Glutamatergic neuron (in vitro differentiated cells): ENCODE measurements around the gene UQCRC1. TPM values are rescaled to one million over a fixed set of nuclear protein-coding genes. Genes with fewer than 3 reads are reported as not detected.

ENCODE experiments used
- DNase-seq: peaks from one replicate; pipeline ENCODE4 v3.0.0; 2022
- H3K27ac Mint-ChIP-seq: one replicate; pipeline ENCODE4 v1.8.0; 2020; ENCODE audit warnings: mild to moderate bottlenecking, mixed read lengths, inconsistent platforms; ENCODE audit not compliant: unreplicated experiment
- H3K27me3 Mint-ChIP-seq: one replicate; pipeline ENCODE4 v1.8.0; 2020; ENCODE audit warnings: mild to moderate bottlenecking, moderate library complexity, mixed read lengths, inconsistent platforms; ENCODE audit not compliant: unreplicated experiment
- H3K36me3 Mint-ChIP-seq: one replicate; pipeline ENCODE4 v1.8.0; 2020; ENCODE audit warnings: mild to moderate bottlenecking, mixed read lengths, inconsistent platforms; ENCODE audit not compliant: unreplicated experiment
- H3K4me1 Mint-ChIP-seq: one replicate; pipeline ENCODE4 v1.8.0; 2020; ENCODE audit warnings: mild to moderate bottlenecking, low read depth, mixed read lengths, inconsistent platforms; ENCODE audit not compliant: unreplicated experiment
- H3K4me3 Mint-ChIP-seq: one replicate; pipeline ENCODE4 v1.8.0; 2020; ENCODE audit warnings: mild to moderate bottlenecking, mixed read lengths, inconsistent platforms; ENCODE audit not compliant: unreplicated experiment
- H3K9me3 Mint-ChIP-seq: one replicate; pipeline ENCODE4 v1.8.0; 2020; ENCODE audit warnings: mild to moderate bottlenecking, moderate library complexity, mixed read lengths, inconsistent platforms; ENCODE audit not compliant: unreplicated experiment
- total RNA-seq: library from RNA; stranded (reverse); fragmentation: NEBNext Ultra II Directional; extraction: Animal tissue kit (Norgen Biotek cat#: 25700); gene quantifications from one replicate; pipeline ENCODE4 v1.2.1, GENCODE V29; 2021; ENCODE audit not compliant: unreplicated experiment
- TF ChIP-seq, protein P1 (sequence below): fragments of 200-600 bp; sonication (generic); IDR thresholded peaks from one replicate; pipeline ENCODE4 v1.5.0; 2021; ENCODE audit not compliant: partially characterized antibody, unreplicated experiment

Gene UQCRC1
- total RNA-seq, 1 donor from 2014 or later: 242 TPM

- TF ChIP-seq, protein P1, sequence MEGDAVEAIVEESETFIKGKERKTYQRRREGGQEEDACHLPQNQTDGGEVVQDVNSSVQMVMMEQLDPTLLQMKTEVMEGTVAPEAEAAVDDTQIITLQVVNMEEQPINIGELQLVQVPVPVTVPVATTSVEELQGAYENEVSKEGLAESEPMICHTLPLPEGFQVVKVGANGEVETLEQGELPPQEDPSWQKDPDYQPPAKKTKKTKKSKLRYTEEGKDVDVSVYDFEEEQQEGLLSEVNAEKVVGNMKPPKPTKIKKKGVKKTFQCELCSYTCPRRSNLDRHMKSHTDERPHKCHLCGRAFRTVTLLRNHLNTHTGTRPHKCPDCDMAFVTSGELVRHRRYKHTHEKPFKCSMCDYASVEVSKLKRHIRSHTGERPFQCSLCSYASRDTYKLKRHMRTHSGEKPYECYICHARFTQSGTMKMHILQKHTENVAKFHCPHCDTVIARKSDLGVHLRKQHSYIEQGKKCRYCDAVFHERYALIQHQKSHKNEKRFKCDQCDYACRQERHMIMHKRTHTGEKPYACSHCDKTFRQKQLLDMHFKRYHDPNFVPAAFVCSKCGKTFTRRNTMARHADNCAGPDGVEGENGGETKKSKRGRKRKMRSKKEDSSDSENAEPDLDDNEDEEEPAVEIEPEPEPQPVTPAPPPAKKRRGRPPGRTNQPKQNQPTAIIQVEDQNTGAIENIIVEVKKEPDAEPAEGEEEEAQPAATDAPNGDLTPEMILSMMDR: no peak
- no peak overlapping the region for H3K27ac Mint-ChIP-seq
- H3K27me3 Mint-ChIP-seq: no peaks in the 10 kb centered on the region
Measured at GRCh38 chr3:48576647-48577046, 32.8 kb downstream of the UQCRC1 start.

DNA sequence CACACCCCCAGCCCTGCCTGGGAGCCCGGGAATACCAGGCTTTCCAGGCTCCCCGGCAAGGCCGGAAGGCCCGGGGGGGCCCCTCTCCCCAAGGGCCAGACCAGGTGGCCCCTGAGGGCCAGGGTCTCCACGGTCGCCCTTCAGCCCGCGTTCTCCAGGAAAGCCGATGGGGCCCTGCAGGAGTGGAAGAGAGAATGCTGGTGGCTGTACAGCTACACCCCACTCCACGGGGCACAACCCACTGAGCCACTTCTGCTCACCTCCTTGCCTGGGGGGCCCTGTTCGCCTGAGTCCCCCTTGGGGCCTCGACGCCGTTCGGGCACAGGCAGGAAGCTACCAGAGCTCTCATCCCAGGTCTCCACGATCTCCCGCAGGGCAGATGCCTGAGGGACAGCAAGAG, 34.1 kb downstream of the UQCRC1 start:
- H3K4me3 Mint-ChIP-seq: no peak overlapping the region
- H3K27me3 Mint-ChIP-seq: no peaks in the 10 kb centered on the region
- no peaks in the 10 kb centered on the region for H3K36me3 Mint-ChIP-seq
- H3K4me1 Mint-ChIP-seq: no peaks in the 10 kb centered on the region
- no peak for DNase-seq
- TF ChIP-seq, protein P1: no peak
- no peak overlapping the region for H3K27ac Mint-ChIP-seq
- H3K9me3 Mint-ChIP-seq: peaks cover 2% of the 10 kb centered on the region

More at GRCh38 chr3:48576647-48577046, 32.8 kb downstream of the UQCRC1 start:
- Mint-ChIP-seq H3K9me3 (no peaks in the 10 kb centered on the region), H3K36me3 (peaks cover 2% of the 10 kb centered on the region), H3K4me1 (no peaks in the 10 kb centered on the region), H3K4me3 (no peak overlapping the region)
- no peak for DNase-seq

GRCh38 chr3:48573973-48574585, 35.4 kb downstream of the UQCRC1 start:
- H3K27ac Mint-ChIP-seq: no peak overlapping the region
- TF ChIP-seq, protein P1: no peak
- H3K4me1 Mint-ChIP-seq: no peaks in the 10 kb centered on the region
- H3K4me3 Mint-ChIP-seq: no peak overlapping the region
- peaks cover 2% of the 10 kb centered on the region for H3K27me3 Mint-ChIP-seq
- no peaks in the 10 kb centered on the region for H3K36me3 Mint-ChIP-seq
- H3K9me3 Mint-ChIP-seq: peaks cover 2% of the 10 kb centered on the region
- no peak for DNase-seq

DNA sequence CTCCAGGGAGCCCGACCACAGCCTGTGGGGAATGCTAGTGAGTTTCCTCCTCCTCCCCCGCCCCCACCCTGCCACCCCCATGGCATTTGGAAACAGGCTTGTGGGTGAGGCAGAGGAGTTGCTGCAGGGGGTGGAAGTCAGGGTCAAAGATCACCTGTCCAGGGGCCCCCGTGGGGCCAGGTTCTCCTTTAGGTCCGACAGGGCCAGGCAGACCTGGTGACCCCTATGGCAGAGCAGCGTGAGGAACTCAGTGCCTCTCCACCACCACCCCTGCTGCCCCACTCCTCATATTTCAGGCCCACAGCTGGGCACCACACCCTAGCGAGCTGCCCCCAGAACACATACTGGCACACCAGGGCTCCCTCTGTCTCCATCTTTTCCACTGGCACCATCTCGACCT, 36.9 kb downstream of the UQCRC1 start:
- no peak for DNase-seq
- Mint-ChIP-seq H3K9me3 (peaks cover 4% of the 10 kb centered on the region), H3K4me3 (no peak overlapping the region), H3K36me3 (no peaks in the 10 kb centered on the region), H3K4me1 (no peaks in the 10 kb centered on the region), H3K27ac (no peak overlapping the region), H3K27me3 (peaks cover 5% of the 10 kb centered on the region)
- TF ChIP-seq, protein P1: no peak

DNA sequence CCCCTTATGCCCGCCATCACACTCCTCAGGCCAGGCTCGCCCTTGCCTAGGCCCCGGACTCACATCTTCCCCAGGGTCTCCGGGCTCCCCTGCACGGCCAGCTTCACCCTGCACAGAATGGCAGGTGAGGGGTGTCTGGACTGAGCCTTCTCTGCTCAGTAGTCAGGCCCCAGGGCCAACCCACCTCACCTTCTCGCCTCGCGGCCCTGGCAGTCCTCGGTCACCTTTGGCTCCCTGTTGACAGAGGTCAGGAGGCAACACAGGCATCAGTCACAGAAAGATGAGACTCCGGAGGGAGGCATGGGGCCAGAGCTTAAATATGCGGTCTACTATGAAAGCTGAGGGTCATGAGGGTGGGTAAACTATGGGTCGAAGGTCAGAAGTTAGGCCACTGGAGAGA, 37.5 kb downstream of the UQCRC1 start:
- TF ChIP-seq, protein P1: no peak
- Mint-ChIP-seq H3K36me3 (no peaks in the 10 kb centered on the region), H3K9me3 (peaks cover 6% of the 10 kb centered on the region), H3K4me1 (peaks cover 3% of the 10 kb centered on the region), H3K27ac (no peak overlapping the region), H3K4me3 (no peak overlapping the region), H3K27me3 (peaks cover 8% of the 10 kb centered on the region)
- DNase-seq: no peak
